DND-41 (cell line): ENCODE measurements around the gene STX17.

Source experiments
- ATAC-seq: fragments of 200-7000 bp; cut with Tn5 transposase; 3 replicates; pipeline ENCODE4 v1.9.1; 2021; ENCODE audit warnings: low read depth; ENCODE audit not compliant: insufficient read depth
- DNase-seq: peaks from one replicate; pipeline ENCODE4 v3.0.0-alpha.2; 2020
- H2AFZ ChIP-seq: 2 replicates; pipeline ENCODE4 v1.6.0; 2012; ENCODE audit warnings: low read depth, low read length
- H3K27ac ChIP-seq: 2 replicates; pipeline ENCODE4 v1.5.1; 2012; ENCODE audit warnings: low read length, inconsistent platforms
- H3K27me3 ChIP-seq: fragments of 200-600 bp; sonication (generic); 2 replicates; pipeline ENCODE4 v1.6.0; 2012; ENCODE audit warnings: low read length, mild to moderate bottlenecking, inconsistent platforms; ENCODE audit not compliant: insufficient read depth, poor library complexity
- H3K36me3 ChIP-seq: 2 replicates; pipeline ENCODE4 v1.5.1; 2012; ENCODE audit warnings: low read length, inconsistent platforms; ENCODE audit not compliant: insufficient read depth
- H3K4me1 ChIP-seq: 2 replicates; pipeline ENCODE4 v1.5.1; 2012; ENCODE audit warnings: mild to moderate bottlenecking, low read length; ENCODE audit not compliant: insufficient read depth
- H3K4me2 ChIP-seq: 2 replicates; pipeline ENCODE4 v1.6.0; 2012; ENCODE audit warnings: mild to moderate bottlenecking, moderate library complexity, low read length, inconsistent platforms; ENCODE audit not compliant: insufficient read depth
- H3K4me3 ChIP-seq, 2 experiments: fragments of 200-600 bp in 1 of 2; shearing (Covaris generic) in 1 of 2; 2 replicates each; pipeline ENCODE4 v1.5.1; 2012 to 2016; ENCODE audit warnings: inconsistent platforms in 2 of 2, low read length in 2 of 2, mild to moderate bottlenecking in 2 of 2, low read depth in 1 of 2, moderate library complexity in 1 of 2
- H3K79me2 ChIP-seq: 2 replicates; pipeline ENCODE4 v1.6.0; 2012; ENCODE audit warnings: low read length, inconsistent platforms; ENCODE audit not compliant: insufficient read depth
- H3K9ac ChIP-seq: 2 replicates; pipeline ENCODE4 v1.6.0; 2012; ENCODE audit warnings: low read depth, mild to moderate bottlenecking, inconsistent platforms, low read length, moderate library complexity
- H3K9me3 ChIP-seq: 2 replicates; pipeline ENCODE4 v1.5.1; 2012; ENCODE audit warnings: low read length, moderate library complexity, mild to moderate bottlenecking, inconsistent platforms; ENCODE audit not compliant: insufficient read depth, severe bottlenecking
- H4K20me1 ChIP-seq: 2 replicates; pipeline ENCODE4 v1.6.0; 2012; ENCODE audit warnings: low read length; ENCODE audit not compliant: insufficient read depth
- CTCF ChIP-seq: IDR thresholded peaks from 2 replicates; pipeline ENCODE4 v1.5.1; 2012; ENCODE audit warnings: borderline replicate concordance, low read length, moderate library complexity, mild to moderate bottlenecking; ENCODE audit not compliant: poor library complexity, severe bottlenecking; ENCODE audit errors: extremely low read depth
- EZH2 ChIP-seq: IDR thresholded peaks from 3 replicates; pipeline ENCODE4 v1.6.1; 2012; ENCODE audit warnings: borderline replicate concordance, low read depth, mild to moderate bottlenecking, moderate library complexity, low read length, inconsistent platforms; ENCODE audit not compliant: severe bottlenecking

STX17 gene

GRCh38 chr9:99947395-99947794, 40.9 kb downstream of the STX17 start:
- no peaks in the 10 kb centered on the region for H3K4me1 ChIP-seq
- no peak overlapping the region for H2AFZ ChIP-seq
- no peaks in the 10 kb centered on the region for H3K27me3 ChIP-seq
- H3K4me3 ChIP-seq: no peak overlapping the region
- H4K20me1 ChIP-seq: no peaks in the 10 kb centered on the region
- no peak overlapping the region for H3K9ac ChIP-seq
- no peaks in the 10 kb centered on the region for H3K79me2 ChIP-seq
- no peak for ATAC-seq
- DNase-seq: no peak
- no peak overlapping the region for H3K4me2 ChIP-seq
- no peaks in the 10 kb centered on the region for H3K9me3 ChIP-seq
- TF ChIP-seq EZH2 (no peak), CTCF (no peak)
- peaks cover 8% of the 10 kb centered on the region for H3K36me3 ChIP-seq
- no peak overlapping the region for H3K27ac ChIP-seq

- no peaks in the 10 kb centered on the region for H3K9me3 ChIP-seq
- peaks cover 8% of the 10 kb centered on the region for H3K36me3 ChIP-seq
- no peak overlapping the region for H2AFZ ChIP-seq
- DNase-seq (no peak), ATAC-seq (no peak)
- TF ChIP-seq CTCF: no peak
- no peak for TF ChIP-seq EZH2
- no peak overlapping the region for H3K9ac ChIP-seq
- H3K27me3 ChIP-seq: no peaks in the 10 kb centered on the region
- H4K20me1 ChIP-seq: no peaks in the 10 kb centered on the region
- no peaks in the 10 kb centered on the region for H3K79me2 ChIP-seq
- H3K27ac ChIP-seq: no peak overlapping the region
- H3K4me3 ChIP-seq: no peak overlapping the region
- H3K4me2 ChIP-seq: no peak overlapping the region
- H3K4me1 ChIP-seq: no peaks in the 10 kb centered on the region
Measured at GRCh38 chr9:99948482-99948881, 42.0 kb downstream of the STX17 start.

GRCh38 chr9:99948896-99949295, 42.4 kb downstream of the STX17 start:
- no peak overlapping the region for H3K27ac ChIP-seq
- no peak overlapping the region for H3K4me2 ChIP-seq
- no peak for ATAC-seq
- no peaks in the 10 kb centered on the region for H3K4me1 ChIP-seq
- TF ChIP-seq EZH2 (no peak), CTCF (no peak)
- H3K36me3 ChIP-seq: peaks cover 8% of the 10 kb centered on the region
- H4K20me1 ChIP-seq: no peaks in the 10 kb centered on the region
- no peak overlapping the region for H3K4me3 ChIP-seq
- no peak overlapping the region for H2AFZ ChIP-seq
- no peaks in the 10 kb centered on the region for H3K9me3 ChIP-seq
- no peaks in the 10 kb centered on the region for H3K27me3 ChIP-seq
- no peak overlapping the region for H3K9ac ChIP-seq
- no peak for DNase-seq
- H3K79me2 ChIP-seq: no peaks in the 10 kb centered on the region
